Vagina (tissue), 2 donors: ENCODE measurements around the gene CTCFL.

ENCODE experiments used
- POLR2A ChIP-seq, 2 donors: fragments of 450-650 bp; IDR thresholded peaks; one replicate each; pipeline ENCODE4 v1.6.1; 2017; ENCODE audit warnings: antibody characterized with exemption in 2 of 2, mild to moderate bottlenecking in 2 of 2, moderate library complexity in 2 of 2
- POLR2AphosphoS5 ChIP-seq, 2 donors: sonication (generic); formaldehyde crosslinking; IDR thresholded peaks; one replicate each; pipeline ENCODE4 v1.9.0; 2017; ENCODE audit warnings: antibody characterized with exemption in 2 of 2, mild to moderate bottlenecking in 2 of 2, low read depth in 1 of 2; ENCODE audit not compliant: insufficient read depth in 1 of 2
- TF ChIP-seq, protein P1 (sequence below), 3 experiments: fragments of 450-650 bp in 2 of 3; fragments of 200-600 bp in 1 of 3; sonication (generic) in 1 of 3; IDR thresholded peaks; one replicate each; pipeline ENCODE4 v1.5.1; 2017 to 2019; ENCODE audit warnings: antibody characterized with exemption in 3 of 3, mild to moderate bottlenecking in 2 of 3, moderate library complexity in 2 of 3

DNA sequence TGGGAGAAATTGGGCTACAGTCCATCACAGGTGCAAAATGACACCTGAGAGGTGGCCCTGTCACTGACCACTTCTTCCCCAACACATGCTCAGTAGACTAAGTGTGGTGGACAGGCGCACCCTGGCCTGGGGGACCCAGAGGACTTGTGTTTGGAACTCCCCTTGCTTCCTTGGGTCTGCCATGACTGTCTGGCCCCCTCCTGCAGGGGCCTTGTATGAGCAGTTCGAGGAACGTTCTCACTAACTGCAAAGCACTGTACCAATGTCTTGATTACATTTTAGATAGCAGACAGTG lies 32.0 kb upstream of the CTCFL start:
- TF ChIP-seq POLR2A (IDR thresholded peaks at IDR 0.05) (no peak), POLR2AphosphoS5 (IDR thresholded peaks at IDR 0.05; ENCODE audit: insufficient read depth in 1 of 2, low read depth in 1 of 2) (no peak)
- TF ChIP-seq, protein P1, sequence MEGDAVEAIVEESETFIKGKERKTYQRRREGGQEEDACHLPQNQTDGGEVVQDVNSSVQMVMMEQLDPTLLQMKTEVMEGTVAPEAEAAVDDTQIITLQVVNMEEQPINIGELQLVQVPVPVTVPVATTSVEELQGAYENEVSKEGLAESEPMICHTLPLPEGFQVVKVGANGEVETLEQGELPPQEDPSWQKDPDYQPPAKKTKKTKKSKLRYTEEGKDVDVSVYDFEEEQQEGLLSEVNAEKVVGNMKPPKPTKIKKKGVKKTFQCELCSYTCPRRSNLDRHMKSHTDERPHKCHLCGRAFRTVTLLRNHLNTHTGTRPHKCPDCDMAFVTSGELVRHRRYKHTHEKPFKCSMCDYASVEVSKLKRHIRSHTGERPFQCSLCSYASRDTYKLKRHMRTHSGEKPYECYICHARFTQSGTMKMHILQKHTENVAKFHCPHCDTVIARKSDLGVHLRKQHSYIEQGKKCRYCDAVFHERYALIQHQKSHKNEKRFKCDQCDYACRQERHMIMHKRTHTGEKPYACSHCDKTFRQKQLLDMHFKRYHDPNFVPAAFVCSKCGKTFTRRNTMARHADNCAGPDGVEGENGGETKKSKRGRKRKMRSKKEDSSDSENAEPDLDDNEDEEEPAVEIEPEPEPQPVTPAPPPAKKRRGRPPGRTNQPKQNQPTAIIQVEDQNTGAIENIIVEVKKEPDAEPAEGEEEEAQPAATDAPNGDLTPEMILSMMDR (IDR thresholded peaks at IDR 0.05) = no peak
